GM19240 (cell line): ENCODE measurements around the gene CHD9.
"Not testable (repeated sequence)": the region's sequence is repeated elsewhere in the genome, so short reads cannot be mapped to it uniquely, and the experiment has no call there.

ENCODE experiments used
- DNase-seq: peaks from one replicate; pipeline ENCODE4 v3.0.0; 2011; ENCODE audit warnings: low spot score; ENCODE audit not compliant: insufficient read length

Gene CHD9

DNA sequence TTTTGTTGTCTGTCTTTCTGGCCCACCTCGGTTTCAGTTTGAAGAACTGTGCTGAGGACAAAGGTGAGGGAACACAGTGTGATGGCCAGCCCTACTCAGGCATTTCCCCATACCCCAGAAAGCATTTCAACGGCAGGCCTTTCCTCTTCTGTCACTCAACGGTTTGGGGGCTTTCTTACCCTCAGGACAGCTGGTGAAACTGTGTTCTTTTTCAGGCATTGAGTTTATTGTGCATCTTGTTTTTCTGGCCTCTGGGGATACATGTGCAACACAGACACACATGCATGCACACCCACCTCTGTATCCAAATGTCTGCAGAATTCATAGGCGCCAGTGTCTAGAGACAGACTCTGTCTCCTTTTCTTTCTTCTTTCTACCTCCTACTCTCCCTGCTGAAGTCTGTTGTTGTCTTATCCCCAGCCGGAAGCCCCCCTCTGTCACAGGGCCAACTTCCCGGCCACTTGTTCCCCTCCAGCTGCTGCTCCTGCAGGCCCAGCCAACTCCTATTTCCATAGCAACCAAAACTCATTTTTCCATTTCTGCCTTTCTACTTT is 17.0 kb downstream of the CHD9 start:
- no peak for DNase-seq

DNA sequence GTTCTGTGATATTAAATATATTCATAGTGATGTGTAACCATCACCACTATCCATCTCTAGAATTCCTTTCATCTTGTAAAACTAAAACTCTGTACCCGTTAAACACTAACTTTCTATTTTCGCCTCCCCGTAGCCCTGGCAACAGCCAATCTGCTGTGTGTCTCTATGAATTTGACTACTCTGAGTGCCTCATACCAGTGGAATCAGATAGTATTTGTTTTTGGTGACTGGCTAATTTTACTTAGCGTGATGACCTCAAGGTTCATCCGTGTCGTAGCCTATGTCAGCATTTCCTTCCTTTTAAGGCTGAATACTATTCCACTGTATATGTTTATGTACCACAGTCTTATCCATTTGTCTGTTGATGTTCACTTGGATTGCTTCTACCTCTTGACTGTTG is 18.2 kb downstream of the CHD9 start:
- DNase-seq = no peak

DNA sequence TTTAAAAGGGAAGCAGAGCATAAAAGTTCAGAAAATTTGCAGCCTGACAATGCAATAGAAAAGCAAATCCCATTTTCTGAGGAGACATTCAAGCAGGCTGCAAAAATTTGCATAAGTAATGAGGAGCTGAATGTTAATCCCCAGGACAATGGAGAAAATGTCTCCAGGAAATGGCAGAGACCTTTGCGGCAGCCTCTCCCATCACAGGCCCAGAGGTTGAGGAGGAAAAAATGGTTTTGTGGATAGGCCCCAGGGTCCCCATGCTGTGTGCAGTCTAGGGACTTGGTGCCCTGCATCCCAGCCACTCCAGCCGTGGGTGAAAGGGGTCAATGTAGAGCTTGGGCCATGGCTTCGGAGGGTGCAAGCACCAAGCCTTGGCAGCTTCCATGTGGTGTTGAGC is 19.5 kb downstream of the CHD9 start:
- not testable (repeated sequence) for DNase-seq

DNA sequence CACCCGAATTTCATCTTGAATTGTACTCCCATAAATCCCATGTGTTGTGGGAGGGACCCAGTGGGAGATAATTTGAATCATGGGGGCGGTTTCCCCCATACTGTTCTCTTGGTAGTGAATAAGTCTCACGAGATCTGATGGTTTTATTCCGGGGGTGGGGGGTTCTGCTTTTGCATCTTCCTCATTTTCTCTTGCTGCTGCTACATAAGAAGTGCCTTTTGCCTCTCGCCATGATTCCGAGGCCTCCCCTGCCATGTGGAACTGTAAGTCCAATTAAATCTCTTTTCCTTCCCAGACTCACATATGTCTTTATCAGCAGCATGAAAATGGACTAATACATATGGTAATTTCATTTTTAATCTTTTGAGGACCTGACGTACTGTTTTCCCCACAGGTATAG is 20.7 kb downstream of the CHD9 start:
- DNase-seq = not testable (repeated sequence)

DNA sequence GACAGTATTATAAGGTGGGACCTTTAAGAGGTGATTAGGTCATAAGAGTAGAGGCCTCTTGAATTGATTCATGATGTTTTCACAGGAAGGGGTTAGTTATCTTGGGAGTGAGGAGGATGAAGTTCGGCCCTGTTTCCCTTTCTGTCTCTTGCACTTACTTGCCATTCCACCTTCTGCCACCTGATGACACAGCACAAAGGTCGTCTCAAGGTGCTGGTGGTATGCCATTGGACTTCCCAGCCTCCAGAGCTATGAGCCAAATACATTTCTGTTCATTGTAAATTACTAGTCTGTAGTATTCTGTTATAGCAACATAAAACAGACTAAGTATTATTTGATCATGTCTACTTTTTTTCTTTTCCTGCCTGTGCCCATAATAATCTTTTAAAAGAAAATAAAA is 23.5 kb downstream of the CHD9 start:
- no peak for DNase-seq

DNA sequence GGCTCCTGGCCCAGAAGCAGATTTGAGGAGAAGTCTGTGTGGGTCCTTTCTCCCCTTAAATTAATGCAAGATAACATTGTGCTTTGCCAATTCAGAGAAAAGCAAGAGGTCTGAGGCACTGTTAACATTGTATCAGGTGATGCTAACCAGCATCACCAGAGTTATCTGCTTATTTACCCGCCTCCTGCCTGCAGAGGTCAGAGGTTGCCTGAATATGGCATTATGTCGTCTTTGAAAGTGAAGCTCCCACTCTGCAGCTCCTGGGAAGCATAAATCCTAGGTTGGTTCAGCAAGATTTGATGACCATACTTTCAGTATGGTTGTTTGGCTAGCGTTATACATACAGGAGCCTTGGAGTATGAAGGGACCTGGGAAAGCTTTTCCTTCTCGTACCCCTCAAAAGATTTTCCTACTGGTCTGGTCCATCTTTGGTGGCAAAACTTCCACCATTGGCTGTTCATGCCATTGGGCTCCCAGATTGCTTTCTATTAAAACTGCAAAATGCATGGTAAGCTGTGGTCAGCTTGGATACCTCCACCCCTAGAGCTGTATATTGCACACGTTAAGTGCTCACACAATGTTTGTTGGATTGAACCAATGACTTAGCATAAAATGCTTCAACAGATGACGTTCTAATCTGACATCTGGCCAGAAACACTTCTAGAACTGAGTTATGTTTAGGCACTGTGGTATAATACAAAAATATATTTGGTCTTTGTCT is 24.1 kb downstream of the CHD9 start:
- DNase-seq = no peak

DNA sequence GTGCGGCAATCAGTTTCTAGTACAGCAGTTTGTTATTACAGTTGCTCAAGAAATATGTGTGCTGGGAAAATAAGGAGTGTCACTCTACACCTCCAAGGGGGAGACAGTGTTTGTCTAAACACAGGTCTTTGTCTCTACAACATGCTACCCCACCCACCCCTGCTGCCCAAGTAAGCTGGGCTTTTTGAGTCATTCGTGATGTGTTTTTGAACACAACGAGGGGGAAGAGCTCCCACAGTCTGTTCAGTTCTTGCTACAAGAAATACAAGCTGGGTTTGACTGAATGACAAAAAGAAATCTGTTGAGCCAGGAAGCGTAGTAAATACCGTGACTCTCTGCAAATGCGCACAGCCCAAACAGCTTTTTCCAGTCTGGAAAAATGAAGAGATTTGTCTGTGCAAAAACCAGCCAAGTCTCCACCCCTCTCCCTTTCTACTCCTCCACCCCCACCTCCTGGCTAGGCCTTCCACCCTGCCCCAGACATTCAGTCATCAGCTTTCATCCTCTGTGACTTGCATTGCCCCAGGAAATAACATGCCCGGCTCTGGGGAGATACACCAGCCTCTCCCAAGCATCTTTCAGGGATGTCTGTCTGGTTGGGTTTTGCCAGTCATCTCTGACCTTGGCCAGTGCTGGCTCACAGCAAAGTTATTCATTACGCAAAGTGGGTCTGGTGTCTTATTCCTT is 25.7 kb downstream of the CHD9 start:
- DNase-seq = no peak

DNA sequence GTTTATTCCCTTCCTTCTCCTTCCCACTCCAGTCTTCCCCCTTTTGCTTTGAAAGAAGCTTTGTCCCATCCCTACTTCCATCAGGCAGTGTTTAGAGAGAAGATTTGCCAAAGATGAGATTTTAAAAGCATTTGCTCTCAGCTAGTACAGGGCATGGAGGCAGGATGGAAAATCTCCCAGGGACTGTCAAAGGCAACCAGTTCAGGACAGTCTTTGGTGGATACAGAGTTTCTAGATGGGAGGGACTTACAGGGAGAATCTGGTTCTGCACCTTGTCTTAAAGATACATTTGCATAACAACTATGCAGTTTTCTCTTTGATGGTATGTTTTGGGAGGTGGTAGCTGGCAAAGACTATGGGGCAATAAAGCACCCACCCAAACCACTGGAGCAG is 26.2 kb downstream of the CHD9 start:
- DNase-seq = no peak

DNA sequence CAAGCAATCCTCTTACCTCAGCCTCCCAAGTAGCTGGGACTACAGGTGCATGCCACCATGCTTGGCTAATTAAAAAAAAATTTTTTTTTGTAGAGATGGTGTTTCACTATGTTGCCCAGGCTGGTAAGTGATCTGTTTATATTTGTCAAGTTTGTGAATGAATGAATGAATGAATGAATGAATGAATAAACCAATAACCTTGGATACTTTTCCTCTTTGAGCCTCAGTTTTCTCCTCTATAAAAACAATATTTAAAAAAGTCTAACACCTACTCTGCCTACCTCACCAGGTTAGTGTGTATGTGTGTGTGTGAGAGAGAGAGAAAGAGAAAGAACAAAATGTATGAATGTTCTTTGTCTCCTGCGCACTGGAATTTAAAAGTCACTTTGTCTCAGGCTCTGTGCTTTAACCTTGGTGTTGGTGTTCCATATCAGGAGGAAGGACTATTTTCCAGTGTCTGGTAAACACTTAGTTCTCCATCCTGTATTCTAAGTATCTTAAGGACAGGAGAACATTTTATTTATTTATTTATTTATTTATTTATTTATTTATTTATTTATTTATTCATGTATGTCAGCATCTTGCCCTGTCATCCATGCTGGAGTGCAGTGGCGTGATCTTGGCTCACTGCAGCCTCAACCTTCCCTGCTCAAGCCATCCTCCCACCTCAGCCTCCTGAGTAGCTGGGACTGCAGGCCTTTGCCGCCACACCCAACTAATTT is 27.1 kb downstream of the CHD9 start:
- no peak for DNase-seq

DNA sequence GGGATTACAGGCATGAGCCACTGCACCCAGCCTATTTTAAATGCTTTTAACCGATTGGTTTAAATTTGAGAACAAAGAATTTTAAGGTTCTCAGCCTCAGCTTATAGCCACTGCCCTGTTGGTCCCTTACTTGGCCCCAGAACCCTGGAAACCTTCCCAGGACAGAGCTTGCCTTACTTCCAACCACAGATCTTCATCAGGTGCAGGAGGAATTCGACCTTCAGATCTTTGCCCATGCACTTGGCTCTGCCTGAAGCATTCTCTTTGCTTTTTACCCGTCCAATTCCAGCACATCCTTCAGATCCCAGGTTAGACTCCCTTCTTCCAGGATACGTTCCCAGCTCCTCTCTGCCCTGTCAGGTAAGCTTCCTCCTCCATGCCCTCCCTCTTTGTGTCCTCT is 27.7 kb downstream of the CHD9 start:
- no peak for DNase-seq

DNA sequence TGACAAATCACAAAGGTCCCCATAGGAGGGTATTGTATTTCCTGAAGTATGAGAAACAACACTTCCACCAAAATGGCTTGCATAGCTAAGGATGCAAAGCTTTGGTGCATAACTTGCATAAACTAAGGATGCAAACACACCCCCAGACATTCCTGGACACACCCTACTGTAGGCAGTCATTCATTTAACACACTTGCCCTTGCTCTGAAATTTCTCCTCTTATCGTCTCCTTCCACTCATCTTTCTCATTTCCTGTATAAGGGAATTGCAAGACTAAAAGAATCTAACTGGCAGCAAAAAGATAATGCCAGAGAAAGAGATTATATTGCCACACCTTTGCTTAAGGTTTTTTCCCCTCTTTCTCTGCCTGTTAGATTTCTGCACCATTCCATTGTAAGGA is 28.3 kb downstream of the CHD9 start:
- DNase-seq = no peak

DNA sequence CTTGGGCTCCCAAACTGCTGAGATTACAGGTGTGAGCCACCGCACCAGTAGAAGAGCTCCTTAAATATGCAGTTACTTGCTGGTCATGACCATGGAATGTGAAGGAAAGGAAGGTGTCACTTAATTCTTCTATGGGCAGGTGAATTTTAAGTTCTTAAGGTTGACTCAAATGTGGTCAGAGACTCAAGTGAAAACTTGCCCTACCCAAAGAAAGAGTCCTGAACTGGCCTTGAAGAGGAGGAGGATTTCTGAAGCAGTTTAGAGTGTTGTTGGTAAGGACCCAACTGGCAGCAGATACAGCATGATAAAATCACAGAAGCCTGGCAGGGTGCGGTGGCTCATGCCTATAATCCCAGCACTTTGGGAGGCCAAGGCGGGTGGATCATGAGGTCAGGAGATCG is 29.4 kb downstream of the CHD9 start:
- DNase-seq = no peak

DNA sequence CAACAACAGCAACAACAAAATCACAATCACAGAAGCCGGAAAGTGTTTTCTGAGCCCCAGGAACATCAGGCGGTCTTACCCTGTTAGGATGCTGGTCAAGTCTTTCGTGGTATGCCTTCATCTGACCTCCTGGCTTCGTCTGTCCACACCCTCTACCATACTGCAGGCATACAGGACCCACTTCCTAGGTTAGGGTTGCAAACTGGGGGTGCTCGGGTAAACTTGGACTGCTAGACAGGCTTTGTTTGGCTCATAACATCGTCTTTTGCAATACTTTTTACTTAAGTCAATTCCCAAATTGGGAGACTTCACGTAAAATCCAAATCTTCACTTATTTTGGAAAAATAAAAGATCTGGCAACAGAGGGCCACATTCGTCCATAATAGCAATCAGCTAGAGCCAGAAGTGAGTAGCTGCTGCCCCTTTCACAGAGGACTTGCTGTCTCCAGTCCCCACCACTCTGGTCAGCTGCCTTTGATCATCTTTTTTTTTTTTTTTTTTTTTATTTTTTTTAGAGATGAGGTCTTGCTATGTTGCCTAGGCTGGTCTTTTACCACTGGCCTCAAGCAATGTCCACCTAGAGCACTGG is 30.0 kb downstream of the CHD9 start:
- no peak for DNase-seq

DNA sequence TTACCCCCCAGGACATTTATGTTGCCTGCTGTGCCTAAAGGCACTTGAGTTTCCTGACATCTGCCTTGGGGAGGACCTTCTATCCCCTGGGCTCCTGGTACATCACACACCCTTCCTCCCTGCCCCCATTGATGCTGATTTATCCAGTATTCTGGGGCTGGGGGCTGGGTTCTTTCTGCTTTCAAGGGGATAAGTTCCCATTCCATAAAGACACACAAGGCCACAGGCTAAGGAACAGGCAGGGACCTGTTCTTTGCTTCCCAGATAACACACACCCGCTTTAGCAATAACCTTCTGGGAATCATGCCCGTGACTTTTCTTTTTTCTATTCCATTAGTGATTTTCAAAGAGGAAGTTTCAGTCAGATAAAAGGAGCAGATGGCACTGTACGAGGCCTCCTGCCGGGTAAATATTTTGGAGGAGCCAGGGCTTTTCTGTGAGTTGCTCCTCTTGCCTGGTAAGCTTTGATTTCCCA is 30.6 kb downstream of the CHD9 start:
- DNase-seq = no peak

DNA sequence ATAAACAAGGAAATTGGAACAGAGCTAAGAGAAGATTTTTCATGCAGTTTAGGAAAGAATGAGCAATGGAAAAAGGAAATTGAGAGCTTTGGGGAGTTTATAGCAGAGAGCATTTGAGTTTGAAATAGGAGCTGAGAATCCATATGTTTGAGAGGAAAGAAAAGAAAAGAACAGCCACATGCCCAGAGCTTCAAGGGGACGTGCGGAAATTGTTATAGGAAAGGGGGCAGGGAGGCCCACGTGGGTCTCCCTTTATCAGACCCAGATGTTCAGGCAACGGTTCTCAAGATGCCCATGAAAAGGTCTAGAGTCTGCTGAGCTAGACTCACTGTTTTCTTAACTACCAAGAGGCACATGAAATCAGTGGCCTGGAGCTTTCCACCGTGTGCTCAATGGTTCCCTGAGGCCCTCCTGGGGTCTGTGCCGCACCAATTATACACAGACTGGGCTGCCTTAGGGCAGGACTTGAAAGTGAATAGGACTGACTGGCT is 31.2 kb downstream of the CHD9 start:
- DNase-seq = no peak

DNA sequence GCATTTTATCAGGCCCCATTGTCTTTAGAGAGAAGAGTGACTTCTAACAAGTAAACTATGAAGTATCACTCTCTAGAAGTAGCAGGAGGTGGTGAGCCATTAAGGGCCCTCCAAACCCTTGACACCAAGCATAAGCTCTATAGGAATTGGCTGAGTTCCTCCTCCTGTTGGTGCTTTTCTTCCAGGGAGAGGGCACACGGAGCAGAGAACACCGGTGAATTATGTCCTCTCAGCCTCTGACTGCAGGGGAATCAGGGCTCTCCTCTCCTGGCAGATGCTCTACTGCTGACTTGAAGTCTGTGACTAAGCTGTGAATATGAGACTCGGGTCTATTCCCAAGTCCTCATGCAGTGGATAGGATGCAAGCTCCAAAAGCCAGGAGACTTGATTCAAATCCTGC is 32.3 kb downstream of the CHD9 start:
- DNase-seq = no peak

DNA sequence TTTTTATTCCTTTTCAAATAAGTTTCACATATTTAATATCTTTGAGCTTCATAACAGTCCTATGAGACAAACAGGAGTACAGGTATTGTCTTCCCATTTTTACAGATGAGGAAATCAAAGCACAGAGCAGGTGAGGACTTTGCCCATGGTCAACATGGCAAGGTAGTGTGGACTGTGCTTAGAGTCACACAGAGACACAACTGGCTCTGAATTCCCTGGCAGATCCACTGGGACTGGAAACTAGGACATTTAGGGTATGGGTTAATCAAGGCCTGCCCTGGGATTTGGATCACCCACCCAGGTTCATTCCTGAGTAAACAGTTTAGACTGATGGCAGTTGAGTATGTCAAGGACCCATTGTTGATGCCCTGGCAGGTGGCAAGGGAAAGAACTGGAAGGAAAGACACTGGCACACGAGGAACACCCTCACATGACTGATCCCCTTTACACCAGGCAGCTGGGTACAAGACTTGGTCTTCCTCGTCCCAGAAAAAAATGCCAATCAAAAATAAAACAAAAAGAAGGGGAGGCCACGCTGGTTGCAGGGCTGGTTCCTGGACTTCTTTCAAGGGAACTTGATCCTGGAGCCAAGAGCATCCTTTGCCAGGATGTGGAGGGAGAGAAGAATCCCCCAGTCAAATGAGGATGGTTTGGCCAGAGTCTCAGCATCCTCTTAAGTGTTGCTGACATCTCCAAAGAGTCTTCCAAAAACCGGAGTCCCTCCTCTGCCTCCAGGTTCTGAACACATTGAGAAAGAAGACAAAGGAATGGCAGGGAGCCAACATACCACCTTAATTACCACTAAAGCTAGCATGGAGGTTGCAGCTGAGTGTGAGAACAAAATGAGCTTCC is 34.9 kb downstream of the CHD9 start:
- no peak for DNase-seq

DNA sequence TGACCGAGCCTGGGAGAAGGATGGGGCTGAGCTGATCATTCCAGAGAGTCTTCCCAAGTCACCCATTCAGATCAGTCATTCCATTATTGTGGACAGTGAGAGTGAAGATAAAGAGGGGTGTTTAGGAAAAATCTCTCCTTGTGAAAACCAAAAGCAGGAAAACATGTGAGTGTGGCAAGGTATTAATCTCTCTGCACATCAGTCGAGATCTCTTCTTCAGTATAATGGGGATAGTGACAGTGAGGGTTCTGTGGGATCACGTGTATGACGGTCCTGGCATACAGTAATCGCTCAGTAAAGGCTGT is 35.4 kb downstream of the CHD9 start:
- DNase-seq = no peak

DNA sequence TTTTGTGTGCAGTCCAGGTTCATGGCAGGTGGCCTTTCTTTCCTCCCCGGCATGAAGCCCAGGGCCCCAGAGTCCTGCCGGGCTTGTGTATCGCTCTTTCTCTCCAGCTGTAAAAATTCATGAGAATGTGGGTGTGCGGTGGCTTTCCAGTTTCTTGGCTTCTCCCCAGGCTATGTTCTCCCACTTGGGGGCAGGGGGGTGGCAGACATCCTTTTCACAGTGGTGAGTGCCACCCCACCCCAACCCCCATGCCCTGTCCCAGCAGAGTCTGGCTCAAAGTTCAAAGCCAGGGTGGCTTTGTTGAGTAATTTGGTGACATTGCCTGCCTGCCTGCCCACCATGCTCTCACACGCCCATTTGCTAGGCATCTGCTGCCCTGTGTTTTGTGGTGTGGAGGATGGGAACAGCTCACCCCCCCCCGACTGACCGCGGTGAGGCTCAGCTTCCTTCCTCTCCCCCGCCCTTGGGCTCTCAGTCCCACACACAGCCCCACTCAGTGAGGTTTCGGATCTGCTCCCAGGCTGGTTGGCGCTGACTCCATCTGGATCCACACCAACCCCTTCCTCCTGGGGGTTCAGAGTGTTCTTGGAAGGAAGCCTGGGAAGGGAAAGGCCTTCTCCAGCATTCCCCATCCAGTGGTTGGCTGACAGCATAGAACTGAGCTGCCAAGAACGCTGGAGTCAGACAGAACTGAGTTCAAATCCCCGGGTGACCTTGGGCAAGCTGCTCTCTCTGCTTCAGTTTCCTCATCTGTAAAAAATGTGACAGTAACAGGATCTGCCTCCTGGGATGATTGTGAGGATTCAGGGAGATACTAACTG is 36.0 kb downstream of the CHD9 start:
- DNase-seq = no peak
